Left lung (tissue), 10 donors: Measurements from ENCODE around the gene PTPRN2. TPM values are rescaled to one million over a fixed set of nuclear protein-coding genes. Genes with fewer than 3 reads are reported as not detected.

Experiments used
- ATAC-seq: fragments of 200-7000 bp; cut with Tn5 transposase; one replicate; pipeline ENCODE4 v1.9.1; 2020; ENCODE audit warnings: moderate library complexity
- DNase-seq, 4 donors: peaks; one replicate each; pipeline ENCODE4 v3.0.0-alpha.2; 2013 to 2020
- H3K27ac ChIP-seq, 2 donors: fragments of 200-600 bp; sonication (generic) in 1 of 2; one replicate each; pipeline versions ENCODE4 v1.5.0 to v1.8.0; 2020 to 2021
- H3K27me3 ChIP-seq, 2 donors: fragments of 200-600 bp; sonication (generic) in 1 of 2; one replicate each; pipeline versions ENCODE4 v1.5.0 to v1.8.0; 2020 to 2021
- H3K36me3 ChIP-seq, 2 donors: fragments of 200-600 bp; sonication (generic) in 1 of 2; one replicate each; pipeline versions ENCODE4 v1.5.0 to v1.8.0; 2020 to 2021
- H3K4me1 ChIP-seq, 2 donors: fragments of 200-600 bp; one replicate each; pipeline ENCODE4 v1.8.0; 2021
- H3K4me3 ChIP-seq, 2 donors: fragments of 200-600 bp; sonication (generic) in 1 of 2; one replicate each; pipeline versions ENCODE4 v1.5.0 to v1.8.0; 2020 to 2021; ENCODE audit warnings: mild to moderate bottlenecking in 1 of 2
- H3K9me3 ChIP-seq, 2 donors: fragments of 200-600 bp; sonication (generic) in 1 of 2; one replicate each; pipeline versions ENCODE4 v1.5.0 to v1.8.0; 2020 to 2021
- CTCF ChIP-seq, 2 donors: fragments of 200-600 bp; sonication (generic) in 1 of 2; IDR thresholded peaks; one replicate each; pipeline versions ENCODE4 v1.5.0 to v1.8.0; 2021; ENCODE audit warnings: antibody characterized with exemption in 2 of 2
- intact Hi-C, 2 donors: fragments of 100-400 bp; cut with DNase I; formaldehyde crosslinking; loops; one replicate each; pipeline versions ENCODE4 v1.11.2 to v1.14.2; 2022
- polyA plus RNA-seq, 6 donors: library from polyadenylated mRNA; unstranded; fragments of 120-200 nt; gene quantifications; one replicate each; pipeline ENCODE4 v1.2.1, GENCODE V29; 2013; ENCODE audit not compliant: insufficient read length in 6 of 6
- total RNA-seq, 2 donors: library from RNA; stranded (reverse); fragmentation: NEBNext Ultra II Directional; extraction: Animal tissue kit (Norgen Biotek cat#: 25700); gene quantifications; one replicate each; pipeline ENCODE4 v1.2.1, GENCODE V29; 2021
- donor health status: DM: no; HTN: yes; CAD: no.
- donor health status: DM: no; HTN: no; CAD: no.

PTPRN2 gene
- total and polyA plus RNA-seq, 8 donors: 4.0 to 7.8 (median 6.8) TPM

- DNase-seq: peak in 1 of 4 donors; percentile 56
- Histone ChIP-seq H3K36me3 (no peaks in the 10 kb centered on the region), H3K27me3 (no peaks in the 10 kb centered on the region), H3K27ac (no peak overlapping the region), H3K4me1 (no peaks in the 10 kb centered on the region), H3K4me3 (no peak overlapping the region), H3K9me3 (no peaks in the 10 kb centered on the region)
- no peak for ATAC-seq
- TF ChIP-seq CTCF (IDR thresholded peaks at IDR 0.05): no peak
- intact Hi-C loops: no loop called here
Measured at GRCh38 chr7:158546626-158547025, 41.0 kb downstream of the PTPRN2 start.

DNA sequence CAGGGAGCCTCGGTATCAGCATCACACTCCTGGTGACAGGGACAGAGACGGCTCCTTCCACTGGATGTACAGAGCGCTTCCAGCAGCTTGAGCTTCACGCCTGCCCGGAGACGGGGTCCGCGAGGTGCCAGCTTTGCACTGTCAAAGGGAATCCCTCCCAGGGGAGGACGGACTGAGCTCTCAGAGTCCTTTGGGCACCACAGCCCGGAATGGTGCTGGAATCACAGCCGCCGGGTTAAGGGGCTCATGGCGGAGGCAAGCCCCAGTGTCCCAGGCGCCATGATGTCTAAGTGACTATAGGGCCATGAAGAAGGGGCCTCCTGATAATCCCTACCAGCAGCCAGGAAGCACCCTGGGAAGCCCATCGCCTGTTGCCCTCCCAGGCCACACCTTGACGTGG, 41.4 kb downstream of the PTPRN2 start:
- H3K36me3 ChIP-seq: no peaks in the 10 kb centered on the region
- ATAC-seq: no peak
- H3K4me1 ChIP-seq: no peaks in the 10 kb centered on the region
- H3K4me3 ChIP-seq: no peak overlapping the region
- H3K9me3 ChIP-seq: no peaks in the 10 kb centered on the region
- TF ChIP-seq CTCF (IDR thresholded peaks at IDR 0.05): no peak
- intact Hi-C loops: no loop called here
- no peaks in the 10 kb centered on the region for H3K27me3 ChIP-seq
- no peak overlapping the region for H3K27ac ChIP-seq
- peak in 1 of 4 donors; percentile 71 for DNase-seq

GRCh38 chr7:158544708-158545107, 42.9 kb downstream of the PTPRN2 start:
- intact Hi-C loops: no loop called here
- Histone ChIP-seq H3K9me3 (no peaks in the 10 kb centered on the region), H3K27ac (no peak overlapping the region), H3K36me3 (no peaks in the 10 kb centered on the region), H3K27me3 (no peaks in the 10 kb centered on the region), H3K4me1 (no peaks in the 10 kb centered on the region), H3K4me3 (no peak overlapping the region)
- no peak for ATAC-seq
- no peak for DNase-seq
- TF ChIP-seq CTCF (IDR thresholded peaks at IDR 0.05): no peak

GRCh38 chr7:158543840-158544239, 43.8 kb downstream of the PTPRN2 start:
- no peaks in the 10 kb centered on the region for H3K27me3 ChIP-seq
- H3K4me3 ChIP-seq: no peak overlapping the region
- ATAC-seq (no peak), DNase-seq (peak in 1 of 4 donors; percentile 69)
- H3K27ac ChIP-seq: no peak overlapping the region
- TF ChIP-seq CTCF (IDR thresholded peaks at IDR 0.05): no peak
- intact Hi-C loops: no loop called here
- no peaks in the 10 kb centered on the region for H3K9me3 ChIP-seq
- H3K4me1 ChIP-seq: no peaks in the 10 kb centered on the region
- no peaks in the 10 kb centered on the region for H3K36me3 ChIP-seq

DNA sequence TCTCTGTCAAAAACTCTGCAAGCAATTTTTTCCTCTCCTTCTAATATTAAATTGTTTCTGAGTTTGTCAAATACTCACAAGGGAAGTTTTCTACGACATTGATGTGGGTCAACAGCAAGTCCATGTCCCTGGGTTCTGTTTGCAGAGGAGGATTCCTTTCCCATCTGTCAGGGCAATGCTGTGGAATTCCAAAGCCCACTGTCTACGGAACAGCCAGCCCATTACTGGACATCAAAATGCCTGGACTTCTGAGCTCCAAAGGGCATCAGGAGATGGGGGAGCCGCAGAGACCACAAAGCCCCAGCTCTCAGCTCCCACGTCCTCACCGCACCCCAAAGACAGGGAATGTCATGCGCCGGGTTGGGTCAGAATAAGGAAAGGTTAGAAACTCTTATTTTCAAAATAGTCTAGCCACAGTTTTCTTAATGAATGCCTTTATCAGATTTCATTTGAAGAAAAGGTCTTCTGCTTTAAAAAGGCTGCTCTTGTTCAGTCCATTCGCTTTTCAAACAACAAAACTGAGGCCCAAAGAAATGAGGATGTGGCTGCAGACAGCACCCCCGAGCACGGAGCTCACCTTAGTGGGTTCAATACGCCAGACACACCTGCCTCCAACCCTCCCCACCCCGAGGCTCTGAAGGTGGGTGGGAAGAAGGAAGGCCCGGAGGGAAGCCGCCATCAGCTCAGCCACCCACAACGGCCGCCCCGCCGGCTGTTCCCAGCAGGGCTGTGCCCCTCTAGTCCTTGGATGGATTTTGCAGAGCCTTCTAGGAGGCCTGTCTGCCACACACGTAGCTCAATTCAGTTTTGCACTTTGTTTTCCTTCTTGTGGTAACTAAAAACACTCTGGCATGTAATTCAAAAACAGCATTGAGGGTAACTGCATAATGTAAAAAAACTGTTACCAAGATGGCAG, 44.7 kb downstream of the PTPRN2 start:
- no peak for TF ChIP-seq CTCF (IDR thresholded peaks at IDR 0.05)
- intact Hi-C loops: no loop called here
- Histone ChIP-seq H3K9me3 (no peaks in the 10 kb centered on the region), H3K36me3 (no peaks in the 10 kb centered on the region), H3K4me3 (no peak overlapping the region), H3K27me3 (no peaks in the 10 kb centered on the region), H3K4me1 (no peaks in the 10 kb centered on the region), H3K27ac (no peak overlapping the region)
- no peak for ATAC-seq
- no peak for DNase-seq
